Measurements from ENCODE around the gene MALAT1.

DNA sequence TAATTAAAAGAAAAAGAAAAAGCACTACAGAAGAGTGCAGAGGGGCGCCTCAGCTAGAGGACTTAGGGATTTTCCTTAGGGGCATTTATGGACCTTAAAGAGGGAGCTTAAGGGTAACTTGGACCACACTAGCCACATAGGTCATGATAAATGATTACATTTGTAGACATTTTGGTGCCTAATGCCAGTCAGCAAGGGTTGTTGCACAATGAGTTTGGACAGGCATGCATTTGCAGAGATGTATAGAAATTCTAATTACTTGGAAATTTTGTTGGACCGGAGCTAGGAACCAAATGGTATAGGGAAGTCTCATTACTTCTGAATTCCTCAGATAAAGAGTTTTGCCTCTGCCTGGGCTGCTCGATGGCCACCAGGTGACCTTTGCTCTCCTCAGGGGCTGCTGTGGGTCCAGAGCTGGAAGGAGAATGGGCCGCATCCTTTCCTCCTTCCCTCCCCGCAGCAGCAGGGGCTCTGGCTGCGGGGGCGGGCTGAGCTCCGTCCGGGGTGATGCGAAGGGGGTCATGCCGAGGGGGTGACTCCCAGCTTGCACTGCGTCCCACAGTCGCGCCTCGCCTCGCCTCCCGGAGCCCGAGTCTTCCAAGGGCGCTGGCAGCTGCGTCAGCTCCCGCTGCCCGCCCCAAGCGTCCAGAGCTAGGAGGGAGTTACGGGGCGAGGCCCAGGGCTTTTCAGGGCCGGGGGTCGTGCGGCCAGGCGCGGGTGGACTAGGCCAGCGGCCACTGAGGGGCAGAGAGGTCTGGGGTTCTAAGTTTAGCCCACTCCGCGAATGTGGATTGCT lies 20.3 kb upstream of the MALAT1 start:
- TF ChIP-seq POLR2A (IDR thresholded peaks at IDR 0.05; ENCODE audit: low read length) (no peak), GATA1 (IDR thresholded peaks at IDR 0.05; ENCODE audit: low read depth, low read length) (no peak)

All from erythroblast (primary cell).